ENCODE measurements around the gene HSF5.
"Not testable (repeated sequence)": the region's sequence is repeated elsewhere in the genome, so short reads cannot be mapped to it uniquely, and the experiment has no call there.

The HSF5 gene

DNA sequence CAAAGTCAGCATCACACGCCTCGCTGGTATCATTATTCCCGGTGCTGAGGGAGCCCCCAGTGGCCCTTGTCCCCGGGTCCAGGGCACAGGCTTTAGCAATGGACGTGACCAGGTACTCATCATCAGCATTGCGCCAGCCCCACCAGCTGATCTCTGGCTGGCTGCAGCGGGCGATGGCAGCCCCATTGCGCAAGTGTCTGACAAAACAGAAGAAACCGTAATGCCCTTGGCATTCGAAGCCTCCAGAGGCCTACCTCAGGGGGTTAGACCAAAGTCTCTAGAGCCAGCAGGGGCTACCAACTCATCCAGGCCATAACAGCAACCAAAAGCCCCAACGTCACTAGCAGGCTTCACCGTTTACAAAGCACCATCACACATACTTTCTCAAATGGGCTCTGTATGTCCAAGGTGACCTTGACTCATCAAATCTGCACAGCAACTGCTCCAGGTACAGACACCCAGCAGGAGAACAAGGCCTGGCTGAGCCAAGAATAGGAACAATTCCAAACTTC, 19.0 kb upstream of the HSF5 start:
- no peaks in the 10 kb centered on the region for H3K27me3 ChIP-seq (ENCODE audit: control insufficient read depth in 5 of 5, insufficient read depth in 4 of 5, low read length in 5 of 5)
- no peak overlapping the region for H3K9ac ChIP-seq (ENCODE audit: low read length in 5 of 5)
- no peaks in the 10 kb centered on the region for H3K9me3 ChIP-seq (ENCODE audit: control insufficient read depth in 5 of 5, low read length in 5 of 5)
- no peak overlapping the region for H3K4me3 ChIP-seq (ENCODE audit: low read depth in 1 of 5, low read length in 5 of 5)
- peaks cover 0 to 9% (median 0%) of the 10 kb centered on the region in 5 donors for H3K4me1 ChIP-seq (ENCODE audit: control insufficient read depth in 5 of 5, insufficient read depth in 5 of 5, low read length in 5 of 5)
- no peak overlapping the region for H3K27ac ChIP-seq (ENCODE audit: low read depth, low read length)
- peaks cover 15 to 97% (median 91%) of the 10 kb centered on the region in 5 donors for H3K36me3 ChIP-seq (ENCODE audit: control insufficient read depth in 5 of 5, insufficient read depth in 5 of 5, low read length in 5 of 5)

DNA sequence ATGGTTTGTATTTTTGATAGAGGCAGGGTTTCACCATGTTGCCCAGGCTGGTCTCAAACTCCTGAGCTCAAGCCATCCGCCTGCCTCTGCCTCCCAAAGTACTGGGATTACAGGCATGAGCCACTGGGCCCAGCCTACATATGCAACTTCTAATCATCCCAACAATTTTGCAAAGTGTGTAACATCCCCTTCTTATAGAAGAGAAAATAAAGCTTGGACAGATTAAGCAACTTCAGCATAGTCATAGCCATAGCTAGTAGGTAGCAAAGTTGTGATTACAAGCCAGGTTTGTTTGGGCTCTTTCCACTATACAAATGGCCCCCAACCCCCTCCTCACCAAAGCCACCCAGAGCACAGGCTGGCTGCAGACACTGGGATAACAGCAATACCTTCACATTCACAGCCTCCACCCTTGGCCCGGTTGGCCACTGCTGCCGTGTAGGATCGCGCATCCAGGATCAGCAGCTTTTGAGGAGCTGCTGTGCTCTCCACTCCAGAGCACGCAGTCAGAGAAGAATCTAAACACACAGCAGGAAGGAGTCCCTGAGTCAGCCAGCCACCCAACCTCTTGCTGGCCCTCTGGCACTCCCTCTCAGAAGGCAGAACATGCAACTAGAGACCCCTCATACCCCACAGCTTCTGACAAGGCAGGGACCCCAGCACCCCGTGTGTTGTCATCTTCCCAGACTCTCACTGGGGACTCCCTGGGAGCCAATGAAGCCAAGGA, 18.3 kb upstream of the HSF5 start:
- no peak overlapping the region for H3K27ac ChIP-seq (ENCODE audit: low read depth, low read length)
- peaks cover 0 to 9% (median 0%) of the 10 kb centered on the region in 5 donors for H3K4me1 ChIP-seq (ENCODE audit: control insufficient read depth in 5 of 5, insufficient read depth in 5 of 5, low read length in 5 of 5)

DNA sequence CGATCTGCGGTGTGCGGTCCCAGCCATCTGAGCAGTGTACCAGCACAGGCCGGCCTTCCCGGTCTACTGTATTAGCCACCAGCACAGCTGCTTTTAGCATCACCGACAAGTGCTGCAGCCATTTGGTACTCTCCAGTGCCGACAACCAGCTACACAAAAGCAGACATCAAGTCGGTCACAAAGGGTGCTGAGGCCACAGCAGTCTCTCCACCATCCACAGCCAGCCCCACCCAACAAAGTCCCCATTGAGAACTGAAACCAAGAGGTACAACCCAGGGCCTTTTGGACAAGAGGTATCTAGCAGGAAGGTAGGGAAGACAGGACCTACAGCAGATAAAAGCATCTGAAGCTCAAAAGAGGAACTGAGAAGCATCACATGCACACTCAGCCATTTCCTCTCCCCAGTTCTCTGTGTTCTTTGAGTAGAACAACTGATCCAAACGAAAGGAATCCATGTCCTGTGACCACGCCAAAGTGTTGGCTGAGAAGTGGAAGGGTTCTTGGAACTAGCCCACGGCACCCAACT, 16.7 kb upstream of the HSF5 start:
- Histone ChIP-seq H3K9ac (ENCODE audit: low read length in 5 of 5) (no peak overlapping the region), H3K27me3 (ENCODE audit: control insufficient read depth in 5 of 5, insufficient read depth in 4 of 5, low read length in 5 of 5) (no peaks in the 10 kb centered on the region), H3K27ac (ENCODE audit: low read depth, low read length) (no peak overlapping the region), H3K9me3 (ENCODE audit: control insufficient read depth in 5 of 5, low read length in 5 of 5) (no peaks in the 10 kb centered on the region), H3K4me1 (ENCODE audit: control insufficient read depth in 5 of 5, insufficient read depth in 5 of 5, low read length in 5 of 5) (peaks cover 0 to 9% (median 0%) of the 10 kb centered on the region in 5 donors), H3K36me3 (ENCODE audit: control insufficient read depth in 5 of 5, insufficient read depth in 5 of 5, low read length in 5 of 5) (peaks cover 9 to 96% (median 87%) of the 10 kb centered on the region in 5 donors), H3K4me3 (ENCODE audit: low read depth in 1 of 5, low read length in 5 of 5) (no peak overlapping the region)

More for the DNA sequence above, 18.3 kb upstream of the HSF5 start:
- no peaks in the 10 kb centered on the region for H3K9me3 ChIP-seq (ENCODE audit: control insufficient read depth in 5 of 5, low read length in 5 of 5)
- H3K27me3 ChIP-seq (ENCODE audit: control insufficient read depth in 5 of 5, insufficient read depth in 4 of 5, low read length in 5 of 5): no peaks in the 10 kb centered on the region
- H3K4me3 ChIP-seq (ENCODE audit: low read depth in 1 of 5, low read length in 5 of 5): no peak overlapping the region
- H3K36me3 ChIP-seq (ENCODE audit: control insufficient read depth in 5 of 5, insufficient read depth in 5 of 5, low read length in 5 of 5): peaks cover 15 to 96% (median 91%) of the 10 kb centered on the region in 5 donors
- H3K9ac ChIP-seq (ENCODE audit: low read length in 5 of 5): no peak overlapping the region

DNA sequence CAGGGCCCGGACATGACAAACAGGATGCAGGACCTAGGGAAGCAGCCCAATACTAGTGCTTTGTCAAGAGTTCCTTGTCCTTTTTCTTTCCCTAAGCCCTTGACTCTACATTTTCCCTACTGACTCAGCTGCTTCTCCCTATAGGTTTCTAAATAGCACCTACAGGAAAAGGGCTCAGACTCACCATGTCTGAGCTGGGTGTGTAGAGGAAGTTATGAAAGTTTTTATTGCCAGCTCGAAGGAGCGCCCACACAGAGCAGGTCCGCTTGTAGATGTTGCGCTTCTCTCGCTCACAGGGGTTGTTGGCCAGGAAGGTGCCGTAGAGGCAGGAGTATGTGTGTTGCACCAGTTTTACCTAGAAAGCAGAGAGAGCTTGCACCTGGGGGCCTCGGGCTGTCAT, 15.7 kb upstream of the HSF5 start:
- Histone ChIP-seq H3K27ac (ENCODE audit: low read depth, low read length) (no peak overlapping the region), H3K9ac (ENCODE audit: low read length in 5 of 5) (no peak overlapping the region), H3K9me3 (ENCODE audit: control insufficient read depth in 5 of 5, low read length in 5 of 5) (no peaks in the 10 kb centered on the region), H3K36me3 (ENCODE audit: control insufficient read depth in 5 of 5, insufficient read depth in 5 of 5, low read length in 5 of 5) (peaks cover 8 to 88% (median 81%) of the 10 kb centered on the region in 5 donors), H3K4me3 (ENCODE audit: low read depth in 1 of 5, low read length in 5 of 5) (no peak overlapping the region), H3K4me1 (ENCODE audit: control insufficient read depth in 5 of 5, insufficient read depth in 5 of 5, low read length in 5 of 5) (peaks cover 0 to 9% (median 0%) of the 10 kb centered on the region in 5 donors), H3K27me3 (ENCODE audit: control insufficient read depth in 5 of 5, insufficient read depth in 4 of 5, low read length in 5 of 5) (no peaks in the 10 kb centered on the region)

DNA sequence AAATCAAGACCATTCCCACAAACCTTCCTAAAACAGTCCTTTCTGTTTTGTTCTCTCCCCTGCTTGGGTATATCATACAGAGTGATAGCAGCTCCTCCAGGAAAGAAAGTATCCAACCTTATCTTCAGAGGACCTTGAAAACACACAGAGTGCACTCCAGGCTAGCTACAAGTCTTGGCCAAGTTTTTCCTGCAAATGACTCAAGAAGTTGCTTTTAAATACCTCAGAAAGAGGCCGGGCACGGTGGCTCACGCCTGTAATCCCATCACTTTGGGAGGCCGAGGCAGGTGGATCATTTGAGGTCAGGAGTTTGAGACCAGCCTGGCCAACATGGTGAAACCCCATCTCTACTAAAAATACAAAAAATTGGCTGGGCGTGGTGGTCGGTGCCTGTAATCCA, 14.9 kb upstream of the HSF5 start:
- H3K27ac ChIP-seq (ENCODE audit: low read depth, low read length); H3K27me3 ChIP-seq (ENCODE audit: control insufficient read depth in 5 of 5, insufficient read depth in 4 of 5, low read length in 5 of 5); H3K4me1 ChIP-seq (ENCODE audit: control insufficient read depth in 5 of 5, insufficient read depth in 5 of 5, low read length in 5 of 5); H3K9ac ChIP-seq (ENCODE audit: low read length in 5 of 5); H3K9me3 ChIP-seq (ENCODE audit: control insufficient read depth in 5 of 5, low read length in 5 of 5); H3K4me3 ChIP-seq (ENCODE audit: low read depth in 1 of 5, low read length in 5 of 5): not testable (repeated sequence)
- H3K36me3 ChIP-seq (ENCODE audit: control insufficient read depth in 5 of 5, insufficient read depth in 5 of 5, low read length in 5 of 5): peaks cover 13 to 84% (median 79%) of the 10 kb centered on the region in 5 donors

DNA sequence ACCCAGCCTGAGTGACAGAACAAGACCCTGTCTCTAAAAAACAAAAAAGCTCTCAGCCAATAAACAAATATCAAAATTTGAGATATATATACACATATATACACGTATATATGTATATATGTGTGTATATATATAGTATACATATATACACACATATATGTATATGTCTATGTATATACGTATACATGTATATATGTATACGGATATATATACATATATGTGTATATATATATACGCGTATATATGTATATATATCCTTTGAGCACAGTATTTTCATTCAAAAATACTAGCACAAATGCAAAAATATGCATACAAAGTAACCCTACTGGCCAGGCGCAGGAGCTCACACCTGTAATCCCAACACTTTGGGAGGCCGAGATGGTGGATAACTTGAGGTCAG, 13.2 kb upstream of the HSF5 start:
- peaks cover 27 to 84% (median 75%) of the 10 kb centered on the region in 5 donors for H3K36me3 ChIP-seq (ENCODE audit: control insufficient read depth in 5 of 5, insufficient read depth in 5 of 5, low read length in 5 of 5)
- H3K4me1 ChIP-seq (ENCODE audit: control insufficient read depth in 5 of 5, insufficient read depth in 5 of 5, low read length in 5 of 5): no peaks in the 10 kb centered on the region
- no peak overlapping the region for H3K27ac ChIP-seq (ENCODE audit: low read depth, low read length)
- no peaks in the 10 kb centered on the region for H3K9me3 ChIP-seq (ENCODE audit: control insufficient read depth in 5 of 5, low read length in 5 of 5)
- H3K9ac ChIP-seq (ENCODE audit: low read length in 5 of 5): no peak overlapping the region
- H3K4me3 ChIP-seq (ENCODE audit: low read depth in 1 of 5, low read length in 5 of 5): no peak overlapping the region
- H3K27me3 ChIP-seq (ENCODE audit: control insufficient read depth in 5 of 5, insufficient read depth in 4 of 5, low read length in 5 of 5): no peaks in the 10 kb centered on the region

DNA sequence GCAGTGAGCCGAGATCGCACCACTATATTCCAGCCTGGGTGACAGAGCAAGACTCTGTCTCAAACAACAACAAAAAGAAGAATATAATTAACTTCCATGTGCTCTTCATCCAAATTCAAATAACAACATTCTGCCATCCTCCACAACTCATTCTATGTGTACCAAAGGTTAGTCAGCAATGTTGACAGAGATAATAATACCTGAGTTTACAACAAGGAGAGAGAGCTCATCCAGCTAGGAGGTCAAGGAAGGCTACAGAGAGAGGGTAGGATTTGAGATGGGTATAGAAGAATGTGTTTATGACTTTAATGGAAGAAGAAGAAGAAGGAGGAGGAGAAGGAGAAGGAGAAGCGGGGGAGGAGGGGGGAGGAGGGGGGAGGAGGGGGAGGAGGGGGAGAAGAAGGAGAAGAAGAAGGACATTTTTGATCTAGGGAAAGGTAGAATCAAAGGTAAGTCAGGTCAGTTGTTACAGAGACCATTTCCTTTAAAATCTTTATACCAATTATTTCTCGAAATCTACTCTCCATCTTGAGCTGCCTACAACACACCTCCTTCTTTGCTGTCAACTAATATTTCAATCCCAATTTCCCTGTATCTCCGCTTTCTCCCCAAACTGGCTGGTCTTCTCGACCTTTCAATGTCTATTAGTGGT, 10.1 kb upstream of the HSF5 start:
- Histone ChIP-seq H3K36me3 (ENCODE audit: control insufficient read depth in 5 of 5, insufficient read depth in 5 of 5, low read length in 5 of 5) (peaks cover 34 to 82% (median 73%) of the 10 kb centered on the region in 5 donors), H3K4me1 (ENCODE audit: control insufficient read depth in 5 of 5, insufficient read depth in 5 of 5, low read length in 5 of 5) (peaks cover 0 to 4% (median 0%) of the 10 kb centered on the region in 5 donors)

DNA sequence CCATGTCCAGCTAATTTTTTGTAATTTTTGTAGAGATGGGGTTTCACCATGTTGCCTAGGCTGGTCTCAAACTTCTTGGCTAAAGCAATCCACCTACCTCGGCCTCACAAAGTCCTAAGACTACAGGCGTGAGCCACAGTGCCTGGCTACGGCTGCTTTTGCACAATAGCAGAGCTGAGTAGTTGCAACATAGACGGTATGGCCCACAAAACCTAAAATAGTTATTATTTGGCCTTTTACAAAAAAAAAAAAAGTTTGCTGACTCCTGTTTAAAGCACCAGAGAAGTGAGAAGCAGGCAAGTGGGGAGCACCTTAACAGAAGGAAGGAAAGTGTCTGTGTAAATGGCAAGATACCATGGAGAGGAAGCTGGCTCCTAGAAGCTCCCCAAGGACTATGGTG, 5.3 kb upstream of the HSF5 start:
- Histone ChIP-seq H3K9ac (ENCODE audit: low read length in 5 of 5) (no peak overlapping the region), H3K36me3 (ENCODE audit: control insufficient read depth in 5 of 5, insufficient read depth in 5 of 5, low read length in 5 of 5) (peaks cover 51 to 93% (median 84%) of the 10 kb centered on the region in 5 donors), H3K4me1 (ENCODE audit: control insufficient read depth in 5 of 5, insufficient read depth in 5 of 5, low read length in 5 of 5) (peaks cover 0 to 4% (median 0%) of the 10 kb centered on the region in 5 donors), H3K27me3 (ENCODE audit: control insufficient read depth in 5 of 5, insufficient read depth in 4 of 5, low read length in 5 of 5) (no peaks in the 10 kb centered on the region), H3K4me3 (ENCODE audit: low read depth in 1 of 5, low read length in 5 of 5) (no peak overlapping the region), H3K27ac (ENCODE audit: low read depth, low read length) (no peak overlapping the region), H3K9me3 (ENCODE audit: control insufficient read depth in 5 of 5, low read length in 5 of 5) (no peaks in the 10 kb centered on the region)

More for the DNA sequence above, 10.1 kb upstream of the HSF5 start:
- Histone ChIP-seq H3K9ac (ENCODE audit: low read length in 5 of 5) (no peak overlapping the region), H3K27ac (ENCODE audit: low read depth, low read length) (no peak overlapping the region), H3K27me3 (ENCODE audit: control insufficient read depth in 5 of 5, insufficient read depth in 4 of 5, low read length in 5 of 5) (no peaks in the 10 kb centered on the region), H3K9me3 (ENCODE audit: control insufficient read depth in 5 of 5, low read length in 5 of 5) (no peaks in the 10 kb centered on the region), H3K4me3 (ENCODE audit: low read depth in 1 of 5, low read length in 5 of 5) (no peak overlapping the region)

DNA sequence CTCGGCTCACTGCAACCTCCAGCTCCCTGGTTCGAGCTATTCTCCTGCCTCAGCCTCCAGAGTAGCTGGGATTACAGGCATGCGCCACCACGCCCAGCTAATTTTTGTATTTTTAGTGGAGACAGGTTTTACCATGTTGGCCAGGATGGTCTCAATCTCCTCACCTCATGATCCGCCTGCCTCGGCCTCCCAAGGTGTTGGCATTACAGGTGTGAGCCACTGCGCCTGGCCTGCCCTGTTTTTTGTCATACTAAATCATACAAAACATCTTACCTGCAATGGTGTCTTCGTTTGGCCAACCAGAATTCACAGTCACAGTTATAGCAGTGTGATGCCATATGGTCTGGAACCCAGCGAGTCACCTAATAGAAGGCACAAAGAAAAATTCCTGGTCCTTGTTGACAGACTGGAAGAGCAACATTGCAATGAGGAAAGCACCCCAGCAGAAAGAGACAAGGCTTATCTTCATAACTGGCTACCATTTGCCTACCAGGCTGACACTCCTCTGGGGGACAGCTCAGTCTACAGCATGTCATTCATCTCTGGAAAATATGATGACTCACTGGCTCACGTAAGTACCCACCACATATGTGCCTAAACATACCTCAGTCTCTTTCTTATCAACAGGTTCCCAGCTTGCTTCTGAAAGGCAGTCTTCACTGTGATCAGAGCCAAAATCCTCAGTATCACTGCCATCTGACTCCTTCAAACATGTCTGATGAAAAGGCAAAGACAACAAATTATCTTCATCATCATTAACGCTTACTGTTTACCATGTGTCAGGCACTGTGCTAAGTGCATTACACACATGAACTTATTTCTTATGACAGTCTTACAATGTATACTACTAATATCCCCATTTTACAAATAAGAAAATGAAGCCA, 4.3 kb upstream of the HSF5 start:
- no peak overlapping the region for H3K4me3 ChIP-seq (ENCODE audit: low read depth in 1 of 5, low read length in 5 of 5)
- peaks cover 0 to 4% (median 0%) of the 10 kb centered on the region in 5 donors for H3K4me1 ChIP-seq (ENCODE audit: control insufficient read depth in 5 of 5, insufficient read depth in 5 of 5, low read length in 5 of 5)
- no peak overlapping the region for H3K27ac ChIP-seq (ENCODE audit: low read depth, low read length)
- no peak overlapping the region for H3K9ac ChIP-seq (ENCODE audit: low read length in 5 of 5)
- no peaks in the 10 kb centered on the region for H3K9me3 ChIP-seq (ENCODE audit: control insufficient read depth in 5 of 5, low read length in 5 of 5)
- H3K27me3 ChIP-seq (ENCODE audit: control insufficient read depth in 5 of 5, insufficient read depth in 4 of 5, low read length in 5 of 5): no peaks in the 10 kb centered on the region
- H3K36me3 ChIP-seq (ENCODE audit: control insufficient read depth in 5 of 5, insufficient read depth in 5 of 5, low read length in 5 of 5): peaks cover 46 to 87% (median 78%) of the 10 kb centered on the region in 5 donors
